ENCODE measurements around the gene FOXP1.

FOXP1 gene

DNA sequence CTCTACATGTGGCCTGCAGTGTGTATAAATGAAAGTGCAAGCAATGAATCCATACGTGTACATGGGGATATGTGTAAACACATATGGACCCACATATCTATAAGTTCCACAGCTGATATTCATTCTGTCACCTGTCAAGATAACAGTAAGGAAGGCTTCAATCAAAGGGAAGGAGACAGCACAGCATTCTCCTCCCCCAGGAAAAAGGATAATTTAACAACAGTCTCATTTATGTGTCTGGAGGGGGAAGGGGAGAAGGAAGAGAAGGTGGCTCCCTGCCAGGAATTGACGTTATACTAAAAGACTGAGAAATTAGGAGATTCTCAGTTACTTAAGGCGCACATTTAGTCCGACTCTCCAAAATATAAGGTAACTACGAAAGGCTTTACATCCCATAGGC is 345.9 kb downstream of the FOXP1 start:
- TF ChIP-seq, protein P1, sequence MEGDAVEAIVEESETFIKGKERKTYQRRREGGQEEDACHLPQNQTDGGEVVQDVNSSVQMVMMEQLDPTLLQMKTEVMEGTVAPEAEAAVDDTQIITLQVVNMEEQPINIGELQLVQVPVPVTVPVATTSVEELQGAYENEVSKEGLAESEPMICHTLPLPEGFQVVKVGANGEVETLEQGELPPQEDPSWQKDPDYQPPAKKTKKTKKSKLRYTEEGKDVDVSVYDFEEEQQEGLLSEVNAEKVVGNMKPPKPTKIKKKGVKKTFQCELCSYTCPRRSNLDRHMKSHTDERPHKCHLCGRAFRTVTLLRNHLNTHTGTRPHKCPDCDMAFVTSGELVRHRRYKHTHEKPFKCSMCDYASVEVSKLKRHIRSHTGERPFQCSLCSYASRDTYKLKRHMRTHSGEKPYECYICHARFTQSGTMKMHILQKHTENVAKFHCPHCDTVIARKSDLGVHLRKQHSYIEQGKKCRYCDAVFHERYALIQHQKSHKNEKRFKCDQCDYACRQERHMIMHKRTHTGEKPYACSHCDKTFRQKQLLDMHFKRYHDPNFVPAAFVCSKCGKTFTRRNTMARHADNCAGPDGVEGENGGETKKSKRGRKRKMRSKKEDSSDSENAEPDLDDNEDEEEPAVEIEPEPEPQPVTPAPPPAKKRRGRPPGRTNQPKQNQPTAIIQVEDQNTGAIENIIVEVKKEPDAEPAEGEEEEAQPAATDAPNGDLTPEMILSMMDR (IDR thresholded peaks at IDR 0.05; ENCODE audit: control extremely low read depth, extremely low read depth, low read depth, missing control alignments), result no peak

DNA sequence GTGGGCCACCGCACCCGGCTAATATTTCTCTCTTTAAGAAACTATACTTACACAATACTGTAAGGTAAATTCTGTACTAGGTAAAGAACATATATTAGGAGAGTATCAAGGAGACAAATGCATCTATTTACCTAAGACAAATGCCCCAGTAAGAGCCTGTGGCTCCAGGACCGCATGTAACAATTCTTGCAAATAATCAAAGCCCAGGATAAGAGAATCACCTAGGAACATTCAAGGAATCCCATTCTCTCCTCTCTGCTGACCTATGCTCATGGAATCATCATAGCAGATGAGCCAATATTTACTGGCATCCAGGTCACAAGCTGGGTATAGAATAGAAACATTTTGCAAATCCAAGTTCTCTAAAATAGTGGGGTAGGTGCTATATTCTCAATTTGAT is 347.7 kb downstream of the FOXP1 start:
- POLR2A ChIA-PET, result no interaction called here
- no peak for DNase-seq (ENCODE audit: extremely low spot score)
- CTCF ChIA-PET, result no interaction called here
- TF ChIP-seq, protein P1 (IDR thresholded peaks at IDR 0.05; ENCODE audit: control extremely low read depth, extremely low read depth, low read depth, missing control alignments), result no peak

More for the DNA sequence above, 345.9 kb downstream of the FOXP1 start:
- CTCF ChIA-PET, result no interaction called here
- no peak for DNase-seq (ENCODE audit: extremely low spot score)
- POLR2A ChIA-PET, result no interaction called here

DNA sequence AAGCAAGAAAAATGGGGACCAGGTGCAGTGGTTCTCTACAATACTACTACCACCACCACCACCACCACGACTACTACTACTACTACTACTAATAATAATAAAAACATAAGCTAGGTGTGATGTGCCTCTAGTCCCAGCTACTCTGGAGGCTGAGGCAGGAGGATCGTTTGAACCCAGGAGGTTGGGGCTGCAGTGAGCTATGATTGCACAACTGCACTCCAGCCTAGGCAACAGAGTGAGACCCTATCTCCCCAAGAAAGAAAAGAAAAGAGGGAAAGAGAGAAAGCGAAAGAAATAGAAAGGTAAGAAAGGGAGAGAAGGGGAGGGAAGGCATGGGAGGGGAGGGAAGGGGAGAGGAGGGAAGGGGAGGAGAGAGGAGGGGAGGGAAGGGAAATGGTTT is 350.6 kb downstream of the FOXP1 start:
- ChIA-PET POLR2A (no interaction called here), CTCF (interaction anchor here (0.7 to 1.5 kb wide), 3 partner anchors 10 to 131 kb away, joined by 3 read pairs; no protein-coding TSS in a partner anchor)
- DNase-seq (ENCODE audit: extremely low spot score), result no peak
- TF ChIP-seq, protein P1 (IDR thresholded peaks at IDR 0.05; ENCODE audit: control extremely low read depth, extremely low read depth, low read depth, missing control alignments), result no peak

DNA sequence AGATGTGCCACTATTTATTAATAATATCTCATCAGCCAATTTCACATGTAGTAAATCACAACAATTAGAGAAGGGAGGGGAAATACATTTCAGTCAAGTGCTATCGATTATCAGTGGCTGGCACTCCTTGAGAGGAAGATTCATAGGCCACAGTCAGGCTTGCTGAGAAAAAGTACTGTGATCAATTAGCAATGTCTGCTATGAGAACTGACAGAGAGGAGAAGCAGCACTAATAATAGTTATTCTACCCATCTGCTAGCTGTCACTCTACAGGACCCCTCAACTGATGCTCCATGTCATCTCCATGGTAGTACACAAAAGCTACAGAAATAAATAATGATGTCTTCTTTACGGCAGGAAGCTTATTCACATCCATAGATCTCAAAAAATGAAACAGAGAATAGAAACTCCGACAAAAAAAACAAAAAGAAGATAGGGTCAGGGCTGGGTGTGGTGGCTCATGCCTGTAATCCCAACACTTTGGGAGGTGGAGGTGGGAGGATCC is 351.3 kb downstream of the FOXP1 start:
- POLR2A ChIA-PET, result no interaction called here
- TF ChIP-seq, protein P1 (IDR thresholded peaks at IDR 0.05; ENCODE audit: control extremely low read depth, extremely low read depth, low read depth, missing control alignments), result no peak
- DNase-seq (ENCODE audit: extremely low spot score), result no peak
- CTCF ChIA-PET, result no interaction called here

DNA sequence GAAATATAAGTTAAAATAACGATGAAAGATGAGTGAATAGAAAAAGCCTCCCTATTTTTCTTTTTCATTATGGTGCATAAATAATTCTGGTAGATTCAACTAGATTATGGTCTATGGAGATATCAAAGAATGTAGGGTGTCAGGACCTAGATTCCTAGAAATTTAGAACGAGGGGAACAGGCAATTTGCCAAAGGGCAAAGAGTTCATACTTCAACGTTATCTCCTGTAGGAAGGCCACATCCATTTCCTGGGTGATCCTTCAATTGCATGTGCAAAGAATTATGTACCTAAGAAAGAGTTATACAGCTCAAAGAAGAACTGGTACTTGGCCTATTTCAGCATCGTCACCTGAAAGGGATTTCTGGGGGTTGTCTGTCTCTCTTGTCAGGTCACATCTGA is 351.8 kb downstream of the FOXP1 start:
- DNase-seq (ENCODE audit: extremely low spot score), result no peak
- POLR2A ChIA-PET, result no interaction called here
- CTCF ChIA-PET, result no interaction called here

DNA sequence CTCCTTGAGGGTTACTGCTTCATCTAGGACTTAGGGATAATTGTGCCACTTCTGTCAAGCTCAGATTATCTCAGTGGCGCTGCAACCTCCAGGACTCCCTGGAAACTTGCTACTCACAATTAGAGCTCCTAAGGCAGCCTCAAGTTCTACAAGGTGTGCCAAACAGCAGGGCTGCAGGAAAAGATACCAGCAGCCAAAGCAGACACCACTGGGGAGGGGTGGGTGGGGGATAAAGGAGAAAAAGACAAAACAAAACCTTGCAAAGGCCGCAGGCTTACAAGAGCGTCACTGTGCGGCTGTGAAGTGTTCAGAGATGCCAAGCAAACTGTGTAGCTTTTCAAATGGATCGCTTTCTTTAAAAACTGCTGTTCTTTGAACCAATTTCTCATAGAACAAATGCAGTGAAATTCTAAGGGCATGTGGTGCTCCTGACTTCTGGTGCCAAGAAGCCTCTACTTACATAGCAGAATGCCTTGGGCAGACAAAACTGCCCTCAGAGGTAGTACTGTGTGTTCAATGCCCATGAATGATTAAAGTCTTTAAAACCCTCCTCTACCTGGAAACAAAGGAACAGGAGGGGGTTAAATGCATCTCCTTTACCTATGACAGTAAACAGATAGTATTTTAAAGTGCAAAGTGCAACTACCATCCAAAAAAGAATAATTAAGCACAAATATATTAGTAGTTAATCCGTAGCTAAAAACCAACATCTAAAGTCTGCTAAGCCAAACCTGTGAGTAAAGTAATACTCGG is 353.4 kb downstream of the FOXP1 start:
- ChIA-PET POLR2A (no interaction called here), CTCF (interaction anchor here (0.8 to 1.5 kb wide), 3 partner anchors 12 to 19 kb away, joined by 3 to 4 read pairs (median 3); no protein-coding TSS in a partner anchor)
- DNase-seq (ENCODE audit: extremely low spot score), result no peak
- TF ChIP-seq, protein P1 (IDR thresholded peaks at IDR 0.05; ENCODE audit: control extremely low read depth, extremely low read depth, low read depth, missing control alignments), result no peak

More for the DNA sequence above, 351.8 kb downstream of the FOXP1 start:
- TF ChIP-seq, protein P1 (IDR thresholded peaks at IDR 0.05; ENCODE audit: control extremely low read depth, extremely low read depth, low read depth, missing control alignments), result no peak

Data from GM10248 (cell line).